K562 (cell line): ENCODE data around the gene HEXIM2. TPM values are rescaled to one million over a fixed set of nuclear protein-coding genes. Genes with fewer than 3 reads are reported as not detected.

Source experiments
- CCNT2 ChIP-seq: IDR thresholded peaks from 2 replicates; pipeline ENCODE4 v1.6.1; 2011; ENCODE audit warnings: borderline replicate concordance, low read depth, mild to moderate bottlenecking, moderate library complexity, mixed read lengths, low read length; ENCODE audit not compliant: insufficient read length; ENCODE audit errors: extremely low read depth
- HDGF ChIP-seq: fragments of 450-650 bp; IDR thresholded peaks from 2 replicates; pipeline ENCODE4 v1.6.1; 2016
- KAT2B ChIP-seq: IDR thresholded peaks from one replicate; pipeline ENCODE4 v1.6.1; 2012; ENCODE audit warnings: low read depth, mild to moderate bottlenecking, control low read depth, inconsistent platforms, low read length, moderate library complexity
- KDM2B ChIP-seq: fragments of 250-450 bp; sonication (Bioruptor Pico); IDR thresholded peaks from 2 replicates; pipeline ENCODE4 v1.8.0; 2021; ENCODE audit warnings: mild to moderate bottlenecking, moderate library complexity
- NCOA2 ChIP-seq, 2 experiments: fragments of 450-650 bp; IDR thresholded peaks; 2 replicates each; pipeline ENCODE4 v1.6.1; 2018; ENCODE audit warnings: mild to moderate bottlenecking in 2 of 2, moderate library complexity in 1 of 2; ENCODE audit not compliant: partially characterized antibody in 2 of 2
- NCOA6 ChIP-seq: fragments of 450-650 bp; IDR thresholded peaks from 2 replicates; pipeline ENCODE4 v1.6.1; 2017; ENCODE audit warnings: mild to moderate bottlenecking
- POLR2G ChIP-seq: fragments of 200-400 bp; formaldehyde crosslinking; IDR thresholded peaks from 2 replicates; pipeline ENCODE4 v1.6.1; 2017; ENCODE audit warnings: low read depth, mild to moderate bottlenecking, antibody characterized with exemption, low read length, moderate library complexity
- RBBP5 ChIP-seq: fragments of 200-600 bp; sonication (generic); IDR thresholded peaks from 2 replicates; pipeline ENCODE4 v1.6.1; 2012; ENCODE audit warnings: borderline replicate concordance, mild to moderate bottlenecking, low read length, control low read depth, inconsistent platforms; ENCODE audit not compliant: insufficient read depth, poor library complexity, severe bottlenecking
- SIN3A ChIP-seq, 2 experiments: fragments of 150-350 bp in 1 of 2; IDR thresholded peaks; 2 replicates each; pipeline ENCODE4 v1.6.1; 2011 to 2016; ENCODE audit warnings: borderline replicate concordance in 2 of 2, low read depth in 2 of 2, low read length in 2 of 2, mild to moderate bottlenecking in 2 of 2, moderate library complexity in 2 of 2; ENCODE audit not compliant: control insufficient read depth in 1 of 2
- SMAD4 ChIP-seq: fragments of 250-450 bp; sonication (Bioruptor Pico); conservative IDR thresholded peaks from 2 replicates; pipeline ENCODE4 v1.8.0; 2021; ENCODE audit warnings: inconsistent platforms, mild to moderate bottlenecking, moderate library complexity
- SP1 ChIP-seq: sonication (generic); formaldehyde crosslinking; IDR thresholded peaks from 2 replicates; pipeline ENCODE4 v1.8.1; 2022; ENCODE audit warnings: mild to moderate bottlenecking, missing genetic modification reagents
- THAP7 ChIP-seq: fragments of 250-450 bp; sonication (Bioruptor Pico); IDR thresholded peaks from 2 replicates; pipeline ENCODE4 v1.5.0; 2021
- VEZF1 ChIP-seq: fragments of 200-800 bp; sonication (Bioruptor generic); IDR thresholded peaks from 2 replicates; pipeline ENCODE4 v1.6.1; 2017; ENCODE audit warnings: missing genetic modification characterization, missing compliant biosample characterization
- ZFX ChIP-seq: sonication (generic); formaldehyde crosslinking; IDR thresholded peaks from 2 replicates; pipeline ENCODE4 v1.8.0; 2022; ENCODE audit warnings: mild to moderate bottlenecking, missing genetic modification reagents, moderate library complexity
- ZNF263 ChIP-seq: sonication (generic); formaldehyde crosslinking; IDR thresholded peaks from 2 replicates; pipeline ENCODE4 v1.8.0; 2022; ENCODE audit warnings: mild to moderate bottlenecking, missing genetic modification reagents, borderline replicate concordance
- polyA plus RNA-seq, 8 experiments: library from polyadenylated mRNA; depleted of rRNA in 4 of 8; stranded (reverse) in 5 of 8; unstranded in 3 of 8; fragments of >200 nt; fragmentation: Nextera tagmentation in 2 of 8; fragmentation: Illumina TruSeq in 1 of 8; extraction: Ambion mirVana in 2 of 8; extraction: Trizol in 1 of 8; gene quantifications; 2 replicates each; pipeline versions ENCODE4 v1.2.1 to v1.2.3, GENCODE V29; 2011 to 2014; ENCODE audit warnings: inconsistent platforms in 1 of 8, missing spikeins in 1 of 8
- total RNA-seq, 7 experiments: library from RNA; depleted of rRNA in 6 of 7; stranded (reverse); fragments of >200 nt in 6 of 7; fragmentation: Illumina TruSeq in 2 of 7; extraction: Trizol in 2 of 7; gene quantifications; 2 replicates each; pipeline versions ENCODE4 v1.2.1 to v1.2.3, GENCODE V29; 2011 to 2021; ENCODE audit warnings: low replicate concordance in 1 of 7
- TF ChIP-seq, protein P1 (sequence below): fragments of 250-450 bp; sonication (Bioruptor Pico); IDR thresholded peaks from 2 replicates; pipeline ENCODE4 v1.5.0; 2021; ENCODE audit warnings: mild to moderate bottlenecking, moderate library complexity

The HEXIM2 gene
- total and polyA plus RNA-seq, 9 of the 15 experiments (the other 6 are each of a cell fraction or from before 2014, with no cell fraction given): 0.69 to 3.4 (median 1.1) TPM; not detected in 2

DNA sequence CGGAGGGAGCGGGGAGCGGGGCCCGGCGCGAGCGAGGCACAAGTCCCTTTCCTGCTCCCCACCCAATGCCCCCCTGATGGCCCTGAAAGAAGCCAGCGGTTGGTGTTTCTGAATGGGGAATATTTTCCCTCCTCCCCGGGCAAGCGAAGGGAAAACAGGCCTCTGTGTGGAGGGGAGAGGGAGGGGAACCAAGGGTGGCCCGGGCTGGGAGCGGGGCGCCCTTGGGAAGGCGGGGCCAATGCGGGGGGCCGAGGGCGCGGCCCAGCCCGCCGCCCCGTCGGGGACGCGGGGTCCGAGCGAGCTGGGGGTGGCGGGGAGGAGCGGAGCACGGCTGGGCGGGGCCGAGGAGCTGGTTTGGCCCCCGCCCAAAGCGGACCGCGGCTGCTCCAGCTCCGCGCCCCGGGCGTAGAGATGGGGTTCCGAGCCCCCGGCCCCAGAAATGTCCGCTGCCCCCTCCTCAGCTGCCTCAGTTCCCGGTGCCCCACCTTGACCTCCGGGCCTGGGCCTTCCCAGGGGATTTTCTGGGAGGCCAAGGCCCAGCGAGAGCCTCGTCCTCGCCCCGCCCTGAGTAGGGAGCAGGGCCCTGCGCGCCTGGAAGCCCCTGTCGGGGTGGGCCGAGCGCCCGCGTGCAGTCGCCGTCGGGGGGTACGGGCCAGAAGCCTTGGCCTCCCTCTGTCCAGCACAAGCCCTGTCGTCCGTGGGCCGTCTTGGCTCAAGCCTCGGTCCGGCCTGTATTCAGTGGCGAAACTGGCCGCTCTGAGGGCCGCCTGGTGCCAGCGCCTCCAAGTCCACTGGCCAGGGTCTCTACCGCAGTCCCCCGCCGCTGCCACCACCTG, 17.3 kb upstream of the HEXIM2 start (continued):
- TF ChIP-seq CCNT2 (peak; percentile 31), RBBP5 (peak; percentile 20), NCOA2 (IDR thresholded peaks at IDR 0.05; ENCODE audit: partially characterized antibody in 2 of 2) (no peak), SP1 (CRISPR knock-in tag) (peak; percentile 40; the same call in 1 of the 2 replicates), ZNF263 (CRISPR knock-in tag) (0 out of 2 replicates have a peak, but pooled peaks have one; percentile 51), THAP7 (CRISPR knock-in tag) (peak; percentile 73; the same call in 1 of the 2 replicates), HDGF (0 out of 2 replicates have a peak, but pooled peaks have one; percentile 6), KDM2B (0 out of 2 replicates have a peak, but pooled peaks have one; percentile 10), KAT2B (no peak), ZFX (CRISPR knock-in tag) (peak; percentile 78), NCOA6 (peak; percentile 62; the same call in 1 of the 2 replicates), POLR2G (peak; percentile 72), SMAD4 (CRISPR knock-in tag) (no peak), VEZF1 (CRISPR knock-in tag) (peak; percentile 82), SIN3A (IDR thresholded peaks at IDR 0.05; ENCODE audit: borderline replicate concordance in 2 of 2, control insufficient read depth in 1 of 2, low read depth in 2 of 2, low read length in 2 of 2) (no peak)
- TF ChIP-seq, protein P1, sequence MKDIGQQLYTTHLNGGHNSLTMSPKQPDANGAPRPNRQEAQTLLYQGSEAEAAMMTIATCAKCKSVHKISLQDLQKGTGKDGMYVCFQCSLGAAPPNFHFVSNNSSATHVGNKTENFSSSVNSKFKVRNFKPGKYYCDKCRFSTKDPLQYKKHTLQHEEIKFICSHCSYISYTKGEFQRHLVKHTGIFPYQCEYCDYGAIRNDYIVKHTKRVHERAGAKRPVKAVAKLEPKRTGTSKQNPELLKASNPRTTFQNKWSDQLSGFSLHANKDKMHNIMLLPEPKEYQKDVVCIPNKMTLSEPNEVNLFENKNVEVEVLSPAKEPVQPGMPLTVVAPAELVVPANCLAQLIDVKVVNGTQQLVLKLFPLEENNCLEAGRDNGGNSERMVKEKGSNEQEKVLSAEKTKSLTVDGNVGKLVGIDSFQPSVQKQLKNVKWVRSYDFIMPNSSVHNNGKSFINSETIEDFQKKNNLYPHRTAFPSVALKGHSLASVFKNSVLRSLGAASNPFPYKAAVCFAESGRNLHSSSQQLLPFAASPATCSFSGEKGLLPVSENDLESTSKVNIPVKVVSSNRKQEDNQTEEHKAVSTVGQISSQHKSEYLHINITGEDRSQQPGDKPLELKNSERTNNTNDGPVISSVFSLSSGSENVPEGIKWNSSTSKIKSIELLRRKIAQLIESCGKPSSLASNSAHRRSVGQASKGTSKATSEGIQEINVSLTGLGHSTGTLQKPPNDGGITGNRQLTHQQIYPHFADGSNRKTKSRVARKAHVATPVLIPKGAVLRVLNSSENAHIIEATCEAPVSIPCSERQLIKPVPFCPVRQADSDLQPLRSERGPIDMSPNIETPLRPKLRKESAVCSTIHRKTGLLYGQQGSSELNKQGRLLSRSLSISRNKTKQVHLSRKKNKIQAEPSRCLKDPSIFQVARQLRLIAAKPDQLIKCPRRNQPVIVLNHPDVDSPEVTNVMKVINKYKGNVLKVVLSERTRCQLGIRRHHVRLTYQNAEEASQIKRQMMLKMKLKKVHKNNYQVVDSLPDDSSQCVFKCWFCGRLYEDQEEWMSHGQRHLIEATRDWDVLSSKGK (CRISPR knock-in tag): no peak
